Measurements from ENCODE around the gene PARD6A.

PARD6A gene

GRCh38 chr16:67660564-67661028 lies at the start of gene PARD6A:
Gene PARD6A, plus strand, starts transcription at chr16:67660960. Its CDS starts 79 bp downstream, at chr16:67661039.
- DNase-seq (ENCODE audit: low read depth in 1 of 2, low spot score in 1 of 2): peak; percentile 86 to 92

GRCh38 chr16:67613808-67614207 lies 47.0 kb upstream of the PARD6A start:
- no peak for DNase-seq (ENCODE audit: low read depth in 1 of 2, low spot score in 1 of 2)

- DNase-seq (ENCODE audit: low read depth in 1 of 2, low spot score in 1 of 2): no peak
Measured at GRCh38 chr16:67628216-67628615, 32.5 kb upstream of the PARD6A start.

GRCh38 chr16:67632415-67633172 lies 28.2 kb upstream of the PARD6A start:
- no peak for DNase-seq (ENCODE audit: low read depth in 1 of 2, low spot score in 1 of 2)

- no peak for DNase-seq (ENCODE audit: low read depth in 1 of 2, low spot score in 1 of 2)
Measured at GRCh38 chr16:67636713-67637112, 24.0 kb upstream of the PARD6A start.

GRCh38 chr16:67637625-67638024 lies 23.1 kb upstream of the PARD6A start:
- no peak for DNase-seq (ENCODE audit: low read depth in 1 of 2, low spot score in 1 of 2)

- DNase-seq (ENCODE audit: low read depth in 1 of 2, low spot score in 1 of 2): no peak
Measured at GRCh38 chr16:67641779-67642708, 18.7 kb upstream of the PARD6A start.

GRCh38 chr16:67644038-67644437 lies 16.7 kb upstream of the PARD6A start:
- no peak for DNase-seq (ENCODE audit: low read depth in 1 of 2, low spot score in 1 of 2)

- DNase-seq (ENCODE audit: low read depth in 1 of 2, low spot score in 1 of 2): no peak
Measured at GRCh38 chr16:67645397-67646121, 15.2 kb upstream of the PARD6A start.

GRCh38 chr16:67647111-67647651 lies 13.6 kb upstream of the PARD6A start:
- no peak for DNase-seq (ENCODE audit: low read depth in 1 of 2, low spot score in 1 of 2)

- no peak for DNase-seq (ENCODE audit: low read depth in 1 of 2, low spot score in 1 of 2)
Measured at GRCh38 chr16:67647681-67648080, 13.1 kb upstream of the PARD6A start.

GRCh38 chr16:67648088-67648763 lies 12.5 kb upstream of the PARD6A start:
- no peak for DNase-seq (ENCODE audit: low read depth in 1 of 2, low spot score in 1 of 2)

- no peak for DNase-seq (ENCODE audit: low read depth in 1 of 2, low spot score in 1 of 2)
Measured at GRCh38 chr16:67648764-67649407, 11.9 kb upstream of the PARD6A start.

GRCh38 chr16:67649494-67649931 lies 11.2 kb upstream of the PARD6A start:
- no peak for DNase-seq (ENCODE audit: low read depth in 1 of 2, low spot score in 1 of 2)

- no peak for DNase-seq (ENCODE audit: low read depth in 1 of 2, low spot score in 1 of 2)
Measured at GRCh38 chr16:67650023-67650422, 10.7 kb upstream of the PARD6A start.

- DNase-seq (ENCODE audit: low read depth in 1 of 2, low spot score in 1 of 2): no peak
Measured at GRCh38 chr16:67651039-67651438, 9.7 kb upstream of the PARD6A start.

GRCh38 chr16:67651847-67652246 lies 8.9 kb upstream of the PARD6A start:
- DNase-seq (ENCODE audit: low read depth in 1 of 2, low spot score in 1 of 2): no peak

GRCh38 chr16:67652578-67653127 lies 8.1 kb upstream of the PARD6A start:
- DNase-seq (ENCODE audit: low read depth in 1 of 2, low spot score in 1 of 2): no peak

GRCh38 chr16:67653128-67653788 lies 7.5 kb upstream of the PARD6A start:
- no peak for DNase-seq (ENCODE audit: low read depth in 1 of 2, low spot score in 1 of 2)
